OCI-LY7 (cell line): ENCODE measurements around the gene MYCN. TPM values are rescaled to one million over a fixed set of nuclear protein-coding genes. Genes with fewer than 3 reads are reported as not detected.

Experiments
- BruUV-seq: library from RNA; stranded (reverse); fragments of 400-500 nt; replicated peaks from 2 replicates; lab custom pipeline; 2021; lab: Mats Ljungman, UMichigan
- CTCF ChIA-PET: fragments of 300-600 bp; sonication (Branson Sonifier 250); formaldehyde crosslinking; loops from one replicate; lab custom pipeline; 2022; ENCODE audit warnings: antibody characterized with exemption; ENCODE audit not compliant: unreplicated experiment; lab: Charles Lee
- POLR2A ChIA-PET: fragments of 300-600 bp; sonication (Branson Sonifier 250); formaldehyde crosslinking; loops from one replicate; lab custom pipeline; 2022; ENCODE audit warnings: antibody characterized with exemption; lab: Charles Lee
- DNase-seq: peaks from one replicate; pipeline ENCODE4 v3.0.0-alpha.2; 2015; ENCODE audit warnings: low spot score
- H2AFZ ChIP-seq: fragments of 200-600 bp; sonication (generic), shearing (Covaris generic); 2 replicates; pipeline ENCODE4 v1.6.1; 2014; ENCODE audit warnings: mild to moderate bottlenecking, antibody characterized with exemption, low read length, moderate library complexity
- H3K27ac ChIP-seq: fragments of 200-600 bp; sonication (generic); 2 replicates; pipeline ENCODE4 v1.5.1; 2014; ENCODE audit warnings: mixed run types, low read depth, mild to moderate bottlenecking, moderate library complexity, low read length, inconsistent platforms; ENCODE audit not compliant: poor library complexity, severe bottlenecking
- H3K36me3 ChIP-seq: fragments of 200-600 bp; sonication (generic); 2 replicates; pipeline ENCODE4 v1.6.1; 2014; ENCODE audit warnings: mild to moderate bottlenecking, antibody characterized with exemption, low read length, moderate library complexity, mixed read lengths; ENCODE audit not compliant: insufficient read depth
- H3K4me1 ChIP-seq: fragments of 200-600 bp; sonication (generic); 2 replicates; pipeline ENCODE4 v1.5.1; 2014; ENCODE audit warnings: mild to moderate bottlenecking, low read length; ENCODE audit not compliant: insufficient read depth, poor library complexity, severe bottlenecking
- H3K4me2 ChIP-seq: fragments of 200-600 bp; sonication (generic); 2 replicates; pipeline ENCODE4 v1.6.1; 2014; ENCODE audit warnings: mild to moderate bottlenecking, low read length
- H3K4me3 ChIP-seq: fragments of 200-600 bp; sonication (generic); 2 replicates; pipeline ENCODE4 v1.5.1; 2014; ENCODE audit warnings: mild to moderate bottlenecking, low read depth, low read length; ENCODE audit not compliant: poor library complexity, severe bottlenecking
- H3K79me2 ChIP-seq: fragments of 200-600 bp; sonication (generic); 2 replicates; pipeline ENCODE4 v1.6.1; 2016; ENCODE audit warnings: low read depth, mild to moderate bottlenecking, low read length, moderate library complexity, mixed read lengths; ENCODE audit not compliant: insufficient read depth
- H3K9me2 ChIP-seq: fragments of 200-600 bp; sonication (generic); 2 replicates; pipeline ENCODE4 v1.6.1; 2016; ENCODE audit warnings: mild to moderate bottlenecking, low read length, mixed read lengths; ENCODE audit not compliant: insufficient read depth
- H3K9me3 ChIP-seq: fragments of 200-600 bp; sonication (generic); 2 replicates; pipeline ENCODE4 v1.6.1; 2014; ENCODE audit warnings: mild to moderate bottlenecking, mixed run types, low read length, mixed read lengths
- H4K20me1 ChIP-seq: fragments of 200-600 bp; sonication (generic); 2 replicates; pipeline ENCODE4 v1.6.1; 2014; ENCODE audit warnings: mild to moderate bottlenecking, antibody characterized with exemption, low read length, moderate library complexity, mixed read lengths; ENCODE audit not compliant: insufficient read depth
- CTCF ChIP-seq: fragments of 200-600 bp; sonication (generic); conservative IDR thresholded peaks from 2 replicates; pipeline ENCODE4 v1.5.1; 2014; ENCODE audit warnings: mild to moderate bottlenecking, antibody characterized with exemption, low read length, moderate library complexity, mixed read lengths
- EZH2phosphoT487 ChIP-seq: fragments of 200-600 bp; sonication (generic); IDR thresholded peaks from 2 replicates; pipeline ENCODE4 v1.6.1; 2018; ENCODE audit warnings: low read depth, borderline replicate concordance, mild to moderate bottlenecking, mixed run types, antibody characterized with exemption, low read length, moderate library complexity, mixed read lengths
- intact Hi-C: fragments of 100-400 bp; cut with micrococcal nuclease; formaldehyde crosslinking; loops from one replicate; pipeline ENCODE4 v1.10.0; 2022; ENCODE audit not compliant: unreplicated experiment
- total RNA-seq, 2 experiments: library from RNA; depleted of rRNA in 1 of 2; stranded (reverse); fragments of >200 nt in 1 of 2; shearing (Covaris generic) in 1 of 2; gene quantifications; 2 replicates each; pipeline ENCODE4 v1.2.3, GENCODE V29; 2014 to 2022

The MYCN gene
- total RNA-seq, 2 experiments from 2014 or later = not detected

GRCh38 chr2:15940661-15941480, 521 bp downstream of the MYCN start:
- no peaks in the 10 kb centered on the region for H3K79me2 ChIP-seq
- H4K20me1 ChIP-seq = no peaks in the 10 kb centered on the region
- no peaks in the 10 kb centered on the region for H3K4me1 ChIP-seq
- no peak overlapping the region for H3K4me2 ChIP-seq
- H3K9me3 ChIP-seq = no peaks in the 10 kb centered on the region
- POLR2A ChIA-PET = no interaction called here
- BruUV-seq = no TSS peak
- no peak overlapping the region for H2AFZ ChIP-seq
- TF ChIP-seq EZH2phosphoT487 (no peak), CTCF (no peak)
- no peaks in the 10 kb centered on the region for H3K36me3 ChIP-seq
- H3K4me3 ChIP-seq = no peak overlapping the region
- CTCF ChIA-PET = no interaction called here
- intact Hi-C loops = no loop called here
- H3K27ac ChIP-seq = no peak overlapping the region
- DNase-seq = no peak
- H3K9me2 ChIP-seq = no peaks in the 10 kb centered on the region

- ChIA-PET POLR2A (no interaction called here), CTCF (no interaction called here)
- Histone ChIP-seq H2AFZ (no peak overlapping the region), H3K9me3 (no peaks in the 10 kb centered on the region), H3K36me3 (no peaks in the 10 kb centered on the region), H3K4me1 (no peaks in the 10 kb centered on the region), H3K4me2 (no peak overlapping the region), H3K79me2 (no peaks in the 10 kb centered on the region), H3K9me2 (no peaks in the 10 kb centered on the region), H4K20me1 (no peaks in the 10 kb centered on the region), H3K4me3 (no peak overlapping the region), H3K27ac (no peak overlapping the region)
- DNase-seq = no peak
- BruUV-seq = no TSS peak
- intact Hi-C loops = no loop called here
- TF ChIP-seq CTCF (no peak), EZH2phosphoT487 (no peak)
Measured at GRCh38 chr2:15941481-15941850, 1.1 kb downstream of the MYCN start.

- H2AFZ ChIP-seq = no peak overlapping the region
- H3K36me3 ChIP-seq = no peaks in the 10 kb centered on the region
- H3K9me2 ChIP-seq = no peaks in the 10 kb centered on the region
- BruUV-seq = no TSS peak
- CTCF ChIA-PET = no interaction called here
- H3K27ac ChIP-seq = no peak overlapping the region
- H3K9me3 ChIP-seq = no peaks in the 10 kb centered on the region
- no peak overlapping the region for H3K4me2 ChIP-seq
- H3K79me2 ChIP-seq = no peaks in the 10 kb centered on the region
- H3K4me1 ChIP-seq = no peaks in the 10 kb centered on the region
- intact Hi-C loops = no loop called here
- DNase-seq = no peak
- POLR2A ChIA-PET = no interaction called here
- no peak for TF ChIP-seq CTCF
- no peak for TF ChIP-seq EZH2phosphoT487
- H4K20me1 ChIP-seq = no peaks in the 10 kb centered on the region
- H3K4me3 ChIP-seq = no peak overlapping the region
Measured at GRCh38 chr2:15941871-15942710, 1.7 kb downstream of the MYCN start.
